T-cell (primary cell): Measurements from ENCODE around the gene AASDH. TPM values are rescaled to one million over a fixed set of nuclear protein-coding genes. Genes with fewer than 3 reads are reported as not detected.

Experiments used
- ATAC-seq, 4 experiments: fragments of 200-7000 bp in 3 of 4; fragments of 150-1000 bp in 1 of 4; cut with Tn5 transposase; replicated peaks in 1 of 4; 1 replicate in 3 of 4; 2 replicates in 1 of 4; pipeline ENCODE4 v1.10.0; 2021; ENCODE audit warnings: moderate library complexity in 3 of 4, mild to moderate bottlenecking in 2 of 4, moderate number of reproducible peaks in 1 of 4
- CTCF ChIA-PET, 2 donors: fragments of 300-600 bp; sonication (Branson Sonifier 250); formaldehyde crosslinking; loops; one replicate each; lab custom pipeline; 2022; ENCODE audit warnings: antibody characterized with exemption in 2 of 2; lab: Charles Lee
- POLR2A ChIA-PET, 2 donors: fragments of 300-600 bp; sonication (Branson Sonifier 250); formaldehyde crosslinking; loops; one replicate each; lab custom pipeline; 2022; ENCODE audit warnings: antibody characterized with exemption in 2 of 2; lab: Charles Lee
- DNase-seq, 35 experiments: peaks; one replicate each; pipeline versions ENCODE4 v3.0.0 to v3.0.0-alpha.2; 2013 to 2023
- H3K27ac ChIP-seq: one replicate; pipeline ENCODE4 v1.5.1; 2013; ENCODE audit warnings: low read length
- H3K27me3 ChIP-seq, 2 experiments: replicated peaks in 1 of 2; 1 replicate in 1 of 2; 2 replicates in 1 of 2; pipeline versions ENCODE4 v1.6.1 to v1.7.0; 2013; ENCODE audit warnings: low read length in 1 of 2, mixed read lengths in 1 of 2; ENCODE audit not compliant: control insufficient read depth in 2 of 2, insufficient read depth in 2 of 2; ENCODE audit errors: extremely low read depth in 1 of 2
- H3K36me3 ChIP-seq, 2 donors: 1 replicate in 1 of 2; 2 replicates in 1 of 2; pipeline versions ENCODE4 v1.6.1 to v1.7.0; 2013; ENCODE audit warnings: low read length in 1 of 2; ENCODE audit not compliant: control insufficient read depth in 2 of 2, insufficient read depth in 1 of 2; ENCODE audit errors: extremely low read depth in 1 of 2
- H3K4me1 ChIP-seq, 2 experiments: 1 replicate in 1 of 2; 2 replicates in 1 of 2; pipeline versions ENCODE4 v1.6.1 to v1.7.0; 2013; ENCODE audit warnings: low read length in 2 of 2, mixed read lengths in 1 of 2; ENCODE audit not compliant: insufficient read depth in 2 of 2, control insufficient read depth in 1 of 2; ENCODE audit errors: extremely low read depth in 1 of 2
- H3K4me3 ChIP-seq, 2 donors: 1 replicate in 1 of 2; 2 replicates in 1 of 2; pipeline versions ENCODE4 v1.5.1 to v1.7.0; 2013; ENCODE audit warnings: mild to moderate bottlenecking in 2 of 2, low read length in 1 of 2, moderate library complexity in 1 of 2; ENCODE audit not compliant: control insufficient read depth in 1 of 2; ENCODE audit errors: extremely low read depth in 1 of 2
- H3K9me3 ChIP-seq: 2 replicates; pipeline ENCODE4 v1.7.0; 2013
- H3K27ac Mint-ChIP-seq, 2 donors: one replicate each; pipeline ENCODE4 v1.8.0; 2020 to 2021; ENCODE audit warnings: mild to moderate bottlenecking in 2 of 2, mixed read lengths in 2 of 2
- H3K27me3 Mint-ChIP-seq, 2 donors: one replicate each; pipeline ENCODE4 v1.8.0; 2021 to 2022; ENCODE audit warnings: mixed read lengths in 2 of 2
- H3K36me3 Mint-ChIP-seq: one replicate; pipeline ENCODE4 v1.8.0; 2021; ENCODE audit warnings: mixed read lengths
- H3K4me1 Mint-ChIP-seq, 3 donors: one replicate each; pipeline ENCODE4 v1.8.0; 2020 to 2022; ENCODE audit warnings: mixed read lengths in 3 of 3, mild to moderate bottlenecking in 1 of 3
- H3K4me3 Mint-ChIP-seq, 3 donors: one replicate each; pipeline ENCODE4 v1.8.0; 2020 to 2022; ENCODE audit warnings: mild to moderate bottlenecking in 3 of 3, mixed read lengths in 3 of 3, moderate library complexity in 3 of 3
- H3K9me3 Mint-ChIP-seq, 3 donors: one replicate each; pipeline ENCODE4 v1.8.0; 2020 to 2022; ENCODE audit warnings: mixed read lengths in 3 of 3
- WGBS: methylation state at CpG from one replicate; pipeline ENCODE4 v1.1.5; 2013; ENCODE audit warnings: missing lambda C conversion rate; ENCODE audit not compliant: insufficient coverage; 5-methylcytosine and 5-hydroxymethylcytosine counted together
- total RNA-seq, 35 experiments: library from RNA in 6 of 35; stranded (reverse) in 6 of 35; fragments of 120-200 nt in 1 of 35; gene quantifications; one replicate each; pipeline versions ENCODE4 v1.2.1 to v1.2.4 and lab custom pipeline; 2013 to 2026

AASDH gene
- total RNA-seq, 5 donors from 2014 or later (not counting 1 experiment from before 2014, with no cell fraction given) = 13.3 to 17.7 (median 16.0) TPM

DNA sequence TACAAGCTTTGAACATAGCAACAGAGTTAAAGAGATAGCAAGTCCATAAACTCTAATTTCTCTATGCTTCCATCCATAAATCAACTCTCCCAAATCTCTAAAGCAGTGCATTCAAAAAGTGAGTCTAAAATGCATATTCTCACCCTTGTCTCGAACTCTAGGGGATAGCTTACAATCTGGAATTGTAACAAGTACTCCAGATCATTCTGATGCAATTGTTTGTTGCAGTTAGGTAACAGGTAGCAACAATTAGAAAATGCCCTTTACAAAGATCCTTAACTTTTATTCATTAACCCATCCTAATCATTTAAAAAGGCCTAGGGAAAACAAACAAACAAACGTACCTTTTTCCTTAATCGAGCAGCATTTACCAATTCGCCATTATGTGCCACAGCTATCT is 18.9 kb upstream of the AASDH start:
- DNase-seq = no peak
- H3K9me3 Mint-ChIP-seq = no peaks in the 10 kb centered on the region
- WGBS = 100% methylated on average over 2 of the region's 4 CpGs
- Histone ChIP-seq H3K9me3 (no peaks in the 10 kb centered on the region), H3K4me3 (no peak overlapping the region), H3K36me3 (peaks cover 3 to 37% of the 10 kb centered on the region in 2 donors), H3K27ac (no peak overlapping the region), H3K27me3 (no peaks in the 10 kb centered on the region), H3K4me1 (no peaks in the 10 kb centered on the region)
- peaks cover 32% of the 10 kb centered on the region for H3K36me3 Mint-ChIP-seq
- no peak for ATAC-seq
- H3K4me3 Mint-ChIP-seq = no peak overlapping the region
- CTCF ChIA-PET = no interaction called here
- no peaks in the 10 kb centered on the region for H3K27me3 Mint-ChIP-seq
- H3K4me1 Mint-ChIP-seq = peaks cover under 1 to 12% (median 6%) of the 10 kb centered on the region in 3 donors
- POLR2A ChIA-PET = no interaction called here
- H3K27ac Mint-ChIP-seq = no peak overlapping the region

DNA sequence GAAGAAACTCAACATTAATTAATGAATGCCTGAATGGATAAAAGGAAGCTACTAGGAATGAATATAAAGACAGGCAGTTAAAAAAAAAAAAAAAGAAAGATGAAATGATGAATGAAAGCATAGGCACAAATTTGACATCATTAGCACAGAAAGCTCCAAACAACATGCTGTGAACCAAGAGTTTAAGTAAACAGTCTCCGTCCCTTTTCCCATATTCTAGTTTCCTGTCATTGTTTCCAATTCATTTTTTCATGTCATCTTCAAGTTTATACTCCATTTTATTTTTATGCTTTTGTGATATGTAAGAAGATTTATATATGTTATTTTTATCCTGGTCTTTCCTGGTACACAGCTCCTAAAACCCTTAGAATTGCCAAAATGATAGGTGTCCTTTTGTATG is 17.7 kb upstream of the AASDH start:
- no peak for DNase-seq
- H3K36me3 ChIP-seq = peaks cover 3 to 48% of the 10 kb centered on the region in 2 donors

DNA sequence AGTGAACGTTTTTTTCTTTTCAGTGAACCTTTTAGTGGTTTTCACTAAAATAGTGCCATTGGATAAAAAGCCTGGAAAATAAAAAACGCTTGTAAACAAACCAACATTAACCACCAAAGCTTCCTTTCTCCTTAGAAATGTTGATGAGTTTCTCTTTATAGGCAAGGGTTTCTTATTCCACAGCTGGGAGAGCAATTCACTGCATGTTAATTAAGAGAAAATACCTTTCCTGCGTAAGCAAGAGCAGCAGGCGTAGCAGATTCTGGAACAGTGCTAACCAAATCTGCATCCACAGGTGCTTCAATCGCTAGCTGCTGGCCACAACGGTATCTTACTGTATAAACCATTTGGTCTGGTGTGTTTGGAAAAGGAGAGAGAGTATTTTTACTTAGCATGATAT is 13.3 kb upstream of the AASDH start:
- no peak overlapping the region for H3K27ac Mint-ChIP-seq
- Histone ChIP-seq H3K4me3 (no peak overlapping the region), H3K4me1 (no peaks in the 10 kb centered on the region), H3K36me3 (peaks cover 3 to 39% of the 10 kb centered on the region in 2 donors), H3K27me3 (no peaks in the 10 kb centered on the region), H3K9me3 (no peaks in the 10 kb centered on the region), H3K27ac (no peak overlapping the region)
- H3K27me3 Mint-ChIP-seq = no peaks in the 10 kb centered on the region
- no peak for DNase-seq
- peaks cover 29% of the 10 kb centered on the region for H3K36me3 Mint-ChIP-seq
- WGBS = no CpG with 5 or more reads among the region's 6 CpGs
- H3K4me3 Mint-ChIP-seq = no peak overlapping the region
- ATAC-seq = no peak
- CTCF ChIA-PET = interaction anchor here in 1 of 2 donors (0.6 kb wide), 1 partner anchor 884 kb away, joined by 3 read pairs; no protein-coding TSS in a partner anchor
- no peaks in the 10 kb centered on the region for H3K9me3 Mint-ChIP-seq
- H3K4me1 Mint-ChIP-seq = no peaks in the 10 kb centered on the region
- POLR2A ChIA-PET = no interaction called here

More for the DNA sequence above, 17.7 kb upstream of the AASDH start:
- Histone ChIP-seq H3K27me3 (no peaks in the 10 kb centered on the region), H3K27ac (no peak overlapping the region), H3K4me3 (no peak overlapping the region), H3K4me1 (no peaks in the 10 kb centered on the region), H3K9me3 (no peaks in the 10 kb centered on the region)
- WGBS = no CpG with 5 or more reads among the region's 1 CpG
- no peak overlapping the region for H3K27ac Mint-ChIP-seq
- H3K27me3 Mint-ChIP-seq = no peaks in the 10 kb centered on the region
- ATAC-seq = no peak
- POLR2A ChIA-PET = interaction anchor here (0.6 to 2.3 kb wide), 5 partner anchors 18 to 573 kb away, joined by 3 to 9 read pairs (median 3); partner anchors contain the start of genes AASDH (in 1 of the 2) and NOA1 (in 1 of the 2)
- CTCF ChIA-PET = interaction anchor here (0.6 to 1.1 kb wide), 5 partner anchors 15 to 425 kb away, joined by 3 to 5 read pairs (median 4); no protein-coding TSS in a partner anchor
- H3K9me3 Mint-ChIP-seq = no peaks in the 10 kb centered on the region
- H3K4me3 Mint-ChIP-seq = no peak overlapping the region
- H3K36me3 Mint-ChIP-seq = peaks cover 40% of the 10 kb centered on the region
- peaks cover 0 to 6% (median 0%) of the 10 kb centered on the region in 3 donors for H3K4me1 Mint-ChIP-seq

DNA sequence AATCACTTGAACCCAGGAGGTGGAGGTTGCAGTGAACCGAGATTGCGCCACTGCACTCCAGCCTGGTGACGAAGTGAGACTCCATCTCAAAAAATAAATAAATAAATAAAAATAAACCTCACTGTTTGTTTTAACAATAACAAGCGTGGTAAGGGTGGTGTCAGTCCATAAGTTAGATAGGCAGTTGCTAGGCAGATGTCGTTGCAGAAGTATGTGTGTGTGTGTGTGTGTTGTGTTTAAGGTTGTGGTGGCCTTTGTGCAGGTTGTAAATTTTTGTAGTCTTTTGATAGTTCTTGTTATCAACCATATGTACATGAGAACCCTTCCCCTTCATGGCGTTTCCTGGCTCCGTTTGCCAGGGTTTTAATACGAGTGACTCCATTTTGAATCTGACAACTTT is 4.0 kb upstream of the AASDH start:
- peaks cover 32 to 41% (median 38%) of the 10 kb centered on the region in 3 donors for H3K4me1 Mint-ChIP-seq

DNA sequence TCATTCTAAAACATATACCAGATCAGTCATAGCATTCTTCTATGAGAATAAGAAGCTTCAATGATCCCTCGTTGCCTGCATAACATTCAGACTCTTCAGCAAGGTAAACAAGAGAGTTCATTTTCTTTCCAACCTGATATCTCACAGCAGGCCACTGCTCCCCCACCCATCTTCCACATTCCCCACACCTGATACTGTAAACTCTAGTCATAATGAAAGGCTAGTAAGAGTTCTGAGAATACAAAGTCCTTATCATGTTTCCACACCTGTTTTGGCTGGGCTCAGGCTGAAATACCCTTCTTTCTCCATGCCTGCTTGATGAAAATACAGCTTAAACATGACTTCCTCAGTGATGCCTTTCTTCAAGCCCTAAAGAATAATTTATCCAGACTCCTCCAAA is 2.3 kb upstream of the AASDH start:
- H3K27ac Mint-ChIP-seq = peak overlapping the region; percentile 23 to 70
- DNase-seq (no peak), ATAC-seq (no peak)
- Histone ChIP-seq H3K4me1 (peaks cover 11 to 15% of the 10 kb centered on the region in 2 experiments), H3K27ac (peak overlapping the region; percentile 5), H3K27me3 (no peaks in the 10 kb centered on the region), H3K36me3 (no peaks in the 10 kb centered on the region), H3K9me3 (no peaks in the 10 kb centered on the region), H3K4me3 (no peak overlapping the region)
- H3K36me3 Mint-ChIP-seq = no peaks in the 10 kb centered on the region
- H3K27me3 Mint-ChIP-seq = no peaks in the 10 kb centered on the region
- H3K4me1 Mint-ChIP-seq = peaks cover 36 to 50% (median 45%) of the 10 kb centered on the region in 3 donors
- ChIA-PET POLR2A (no interaction called here), CTCF (no interaction called here)
- WGBS = no CpG with 5 or more reads among the region's 1 CpG
- H3K9me3 Mint-ChIP-seq = no peaks in the 10 kb centered on the region
- peak overlapping the region in 2 of 3 donors; percentile 23 to 98 for H3K4me3 Mint-ChIP-seq

More for the DNA sequence above, 4.0 kb upstream of the AASDH start:
- Mint-ChIP-seq H3K27me3 (no peaks in the 10 kb centered on the region), H3K9me3 (no peaks in the 10 kb centered on the region), H3K27ac (no peak overlapping the region), H3K4me3 (no peak overlapping the region), H3K36me3 (peaks cover 7% of the 10 kb centered on the region)
- no peaks in the 10 kb centered on the region for H3K27me3 ChIP-seq
- POLR2A ChIA-PET = no interaction called here
- no peaks in the 10 kb centered on the region for H3K36me3 ChIP-seq
- CTCF ChIA-PET = no interaction called here
- H3K27ac ChIP-seq = no peak overlapping the region
- H3K4me3 ChIP-seq = no peak overlapping the region
- H3K4me1 ChIP-seq = peaks cover 8 to 9% of the 10 kb centered on the region in 2 experiments
- no peak for DNase-seq
- no peak for ATAC-seq
- H3K9me3 ChIP-seq = no peaks in the 10 kb centered on the region
- no CpG with 5 or more reads among the region's 8 CpGs for WGBS

DNA sequence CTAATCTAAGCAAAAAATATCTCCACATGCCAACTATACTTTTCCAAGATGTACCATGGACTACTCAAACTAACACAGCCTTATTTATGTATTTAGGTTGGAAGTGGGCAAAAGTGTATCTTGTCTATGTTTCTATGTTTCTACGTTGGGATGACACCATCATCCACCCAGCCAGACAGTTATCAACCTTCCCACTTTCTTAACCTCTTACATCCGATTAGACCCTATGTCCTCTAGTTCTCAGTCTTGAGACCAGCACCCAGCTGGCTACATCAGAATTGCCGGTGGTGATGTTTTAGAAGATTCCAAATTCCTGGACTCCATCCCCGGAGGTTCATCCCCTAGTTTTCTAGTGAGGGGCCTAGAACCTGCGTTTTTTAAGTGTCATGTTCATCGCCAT is 1.0 kb upstream of the AASDH start:
- no peaks in the 10 kb centered on the region for H3K27me3 ChIP-seq
- 56% methylated on average over 3 of the region's 6 CpGs for WGBS
- H3K27ac ChIP-seq = peak overlapping the region; percentile 97
- Mint-ChIP-seq H3K36me3 (no peaks in the 10 kb centered on the region), H3K4me3 (peak overlapping the region; percentile 88 to 98 (median 91)), H3K9me3 (no peaks in the 10 kb centered on the region), H3K27ac (peak overlapping the region; percentile 95 to 99), H3K4me1 (peaks cover 40 to 56% (median 52%) of the 10 kb centered on the region in 3 donors), H3K27me3 (no peaks in the 10 kb centered on the region)
- peak overlapping the region; percentile 76 to 95 for H3K4me3 ChIP-seq
- no peaks in the 10 kb centered on the region for H3K36me3 ChIP-seq
- H3K9me3 ChIP-seq = no peaks in the 10 kb centered on the region
- ATAC-seq = no peak
- no peak for DNase-seq
- ChIA-PET CTCF (interaction anchor here in 1 of 2 donors (1.1 to 2.1 kb wide), 2 partner anchors 48 to 262 kb away, joined by 3 to 27 read pairs; partner anchors contain the start of genes PAICS and PPAT), POLR2A (interaction anchor here (0.6 to 3.0 kb wide), 5 partner anchors 47 to 589 kb away, joined by 3 to 37 read pairs (median 8); partner anchors contain the start of genes PPAT (in 2 of the 2), NOA1 (in 1 of the 2), PAICS (in 1 of the 2) and POLR2B (in 1 of the 2))
- H3K4me1 ChIP-seq = peaks cover 11 to 15% of the 10 kb centered on the region in 2 experiments
